Measurements from ENCODE around the gene PARD3.
"Not testable (repeated sequence)": the region's sequence is repeated elsewhere in the genome, so short reads cannot be mapped to it uniquely, and the experiment has no call there.

Gene PARD3

GRCh38 chr10:34358729-34359434 is 456.2 kb downstream of the PARD3 start:
- no peak for DNase-seq

- no peak for DNase-seq
Observed at GRCh38 chr10:34356463-34356862, 458.6 kb downstream of the PARD3 start.

DNA sequence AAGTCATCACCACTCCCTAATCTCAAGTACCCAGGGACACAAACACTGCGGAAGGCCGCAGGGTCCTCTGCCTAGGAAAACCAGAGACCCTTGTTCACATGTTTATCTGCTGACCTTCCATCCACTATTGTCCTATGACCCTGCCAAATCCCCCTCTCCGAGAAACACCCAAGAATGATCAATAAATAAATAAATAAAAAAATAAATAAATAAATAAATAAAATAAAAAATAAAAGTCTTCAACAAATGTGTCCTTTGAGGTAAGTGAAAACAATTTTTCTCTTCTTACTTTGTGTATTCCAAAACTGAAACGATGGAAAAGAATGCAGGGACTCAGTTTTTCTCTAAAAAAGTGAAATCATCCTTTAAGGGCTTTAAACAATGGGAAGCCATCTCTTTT is 461.6 kb downstream of the PARD3 start:
- DNase-seq = not testable (repeated sequence)

- DNase-seq = not testable (repeated sequence)
Observed at GRCh38 chr10:34352599-34353204, 462.4 kb downstream of the PARD3 start.

DNA sequence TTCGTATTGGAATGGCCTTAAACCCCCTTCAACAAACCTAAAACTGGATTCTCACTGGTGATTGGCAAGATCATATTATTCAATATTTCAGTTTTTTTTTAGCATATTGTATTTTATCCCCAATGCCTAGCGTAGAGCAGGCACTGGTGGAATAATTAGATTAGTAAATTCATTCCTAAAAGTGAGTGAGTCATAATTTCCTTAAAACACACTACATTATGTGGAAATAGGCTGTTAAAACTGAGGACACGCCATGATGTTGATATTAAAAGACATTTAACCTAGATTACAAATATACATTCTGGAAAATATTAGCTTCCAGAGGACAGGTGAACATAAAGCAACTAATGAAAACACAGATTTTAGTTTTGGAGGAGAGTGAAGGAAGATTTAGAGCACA is 463.9 kb downstream of the PARD3 start:
- DNase-seq = no peak

- DNase-seq = no peak
Observed at GRCh38 chr10:34348917-34349485, 466.1 kb downstream of the PARD3 start.

GRCh38 chr10:34348021-34348420 is 467.1 kb downstream of the PARD3 start:
- no peak for DNase-seq

GRCh38 chr10:34347131-34347530 is 468.0 kb downstream of the PARD3 start:
- no peak for DNase-seq

- no peak for DNase-seq
Observed at GRCh38 chr10:34346516-34347100, 468.5 kb downstream of the PARD3 start.

- DNase-seq = no peak
Observed at GRCh38 chr10:34345383-34345782, 469.7 kb downstream of the PARD3 start.

DNA sequence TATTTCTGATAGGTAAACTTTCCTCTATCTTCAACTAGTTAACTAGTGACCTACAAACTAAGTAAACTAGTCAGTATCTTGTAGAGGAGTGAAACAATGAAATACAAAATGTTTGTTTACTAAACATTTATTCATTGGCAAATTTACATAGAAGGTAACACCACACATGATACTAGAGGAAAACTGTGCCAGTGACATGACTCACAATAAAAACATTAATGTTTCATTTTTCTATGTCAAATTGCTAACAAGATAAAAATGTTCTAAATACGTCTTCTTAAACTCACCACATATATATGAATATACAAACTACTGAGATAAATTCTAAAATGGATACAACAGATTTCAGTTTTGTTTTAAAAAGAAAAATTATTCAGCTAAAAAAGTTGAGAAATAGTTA is 471.3 kb downstream of the PARD3 start:
- DNase-seq = no peak

DNA sequence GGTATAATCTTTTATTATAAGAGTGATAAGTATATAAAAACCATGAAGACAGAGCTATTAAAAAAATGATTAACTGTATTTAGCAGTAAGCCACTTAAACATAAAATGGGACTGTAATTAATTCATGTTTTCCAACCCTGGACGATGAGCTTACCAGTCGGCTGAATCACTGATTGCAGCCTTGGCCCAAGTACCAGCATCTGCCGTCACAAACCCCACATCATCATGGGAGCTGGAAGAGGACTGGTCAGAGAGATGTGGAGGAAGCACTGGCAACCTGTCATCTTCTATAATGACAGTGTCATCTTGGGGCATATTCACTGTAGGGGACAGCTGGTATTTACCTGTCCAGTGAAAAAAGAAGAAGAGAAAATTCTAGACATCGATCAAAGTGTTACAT is 473.6 kb downstream of the PARD3 start:
- DNase-seq = no peak

DNA sequence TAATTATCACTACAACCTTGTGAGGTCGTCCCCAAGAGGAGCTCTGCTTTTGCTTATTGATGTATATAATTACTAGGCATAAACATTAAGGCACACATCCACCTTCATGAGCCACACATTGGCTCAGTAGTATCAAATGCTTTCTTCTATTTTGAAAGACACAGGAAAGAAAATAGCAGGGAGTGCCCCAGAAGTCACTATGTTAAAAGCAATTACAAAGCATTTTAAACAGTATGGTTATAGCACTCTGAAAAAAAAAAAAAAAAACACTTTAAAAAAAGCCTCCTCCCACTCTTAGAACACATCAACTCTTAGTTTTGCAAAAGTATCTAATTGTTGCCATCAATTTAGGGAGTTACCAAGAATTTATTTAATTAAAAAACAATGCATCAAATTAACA is 474.2 kb downstream of the PARD3 start:
- no peak for DNase-seq

DNA sequence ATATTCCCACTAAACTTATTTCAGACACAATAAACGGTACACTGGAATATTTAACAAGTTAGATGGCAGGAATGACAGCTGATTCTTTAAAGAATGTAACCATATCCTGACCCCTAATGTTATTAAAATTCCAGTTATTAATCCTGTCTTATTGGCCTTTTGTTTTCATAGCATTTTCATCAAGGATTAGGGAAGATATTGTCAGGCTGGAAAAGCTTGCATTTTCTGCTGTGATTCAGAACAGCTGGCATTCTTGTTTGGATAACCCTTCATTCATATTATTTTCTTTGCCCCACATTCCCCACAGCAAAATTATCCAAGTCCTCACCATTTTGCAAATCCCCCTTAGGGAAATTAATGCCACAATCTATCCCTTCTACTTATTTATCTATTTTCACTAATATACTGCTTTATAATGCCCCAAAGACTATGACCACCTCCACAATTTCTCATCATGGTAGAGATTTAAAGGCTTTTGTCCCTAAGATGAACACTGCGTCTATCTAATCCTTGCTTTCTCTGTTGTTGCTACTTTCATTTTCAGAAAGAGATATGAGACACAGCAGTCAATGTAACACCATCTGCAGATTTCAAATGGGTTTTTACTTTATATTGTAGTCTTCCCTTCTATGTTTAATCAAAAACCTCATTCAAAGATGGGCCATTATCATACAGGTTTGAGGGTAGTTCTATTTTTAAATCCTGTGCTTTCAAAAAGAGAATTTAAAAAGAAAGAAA is 475.1 kb downstream of the PARD3 start:
- no peak for DNase-seq

DNA sequence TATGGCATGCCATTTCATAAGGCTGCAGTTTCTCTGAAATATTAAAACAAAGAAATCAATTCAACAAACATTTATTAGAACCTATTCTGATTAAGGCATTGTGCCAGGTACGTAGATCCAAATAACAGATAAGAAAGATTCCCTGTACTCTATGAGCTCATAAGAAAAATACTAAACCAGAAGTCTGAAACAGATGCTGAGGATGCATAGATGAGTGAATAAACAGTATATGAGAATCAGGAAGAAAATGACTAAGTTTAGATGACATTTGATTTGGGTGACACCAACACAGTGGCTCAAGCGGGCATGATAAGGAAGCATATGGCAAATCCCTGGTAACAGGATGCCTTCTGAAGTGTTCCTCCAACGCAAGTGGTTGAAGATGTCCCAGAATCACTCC is 477.2 kb downstream of the PARD3 start:
- DNase-seq = no peak

GRCh38 chr10:34335960-34336690 is 479.0 kb downstream of the PARD3 start:
- no peak for DNase-seq

GRCh38 chr10:34334908-34335307 is 480.2 kb downstream of the PARD3 start:
- no peak for DNase-seq

DNA sequence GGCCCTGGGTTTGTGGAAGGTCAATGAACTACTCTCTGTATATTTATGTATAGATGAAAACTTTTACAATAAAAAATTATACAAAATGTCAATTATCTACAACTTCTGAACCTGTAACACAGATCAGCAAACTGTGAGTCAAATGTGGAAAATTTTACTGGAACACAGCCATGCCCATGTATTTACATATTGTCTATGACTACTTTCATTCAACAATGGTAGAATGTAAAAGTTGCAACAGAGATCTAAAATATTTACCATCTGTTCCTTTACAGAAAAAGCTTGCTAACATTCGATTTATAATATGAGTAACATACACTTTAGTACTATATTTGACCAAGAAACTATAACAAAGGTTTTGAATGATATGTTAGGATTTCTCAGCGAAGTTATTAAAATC is 481.6 kb downstream of the PARD3 start:
- DNase-seq = no peak

- no peak for DNase-seq
Observed at GRCh38 chr10:34327184-34327583, 487.9 kb downstream of the PARD3 start.

- no peak for DNase-seq
Observed at GRCh38 chr10:34323192-34323591, 491.9 kb downstream of the PARD3 start.

- DNase-seq = no peak
Observed at GRCh38 chr10:34320265-34320664, 494.8 kb downstream of the PARD3 start.

- no peak for DNase-seq
Observed at GRCh38 chr10:34319197-34319846, 495.8 kb downstream of the PARD3 start.

Measured in suppressor macrophage treated with lipopolysaccharide for 4 hours (primary cell).